Stimulated activated CD4-positive, alpha-beta T cell treated with anti-CD3 and anti-CD28 coated beads, Interleukin-2, amount 100 ng/mL, for 48 hours (primary cell): Measurements from ENCODE around the gene SBSN.

Experiments used
- DNase-seq, 2 donors: peaks; one replicate each; pipeline ENCODE4 v3.0.0-alpha.2; 2020

SBSN gene

GRCh38 chr19:35553385-35554000, 25.4 kb upstream of the SBSN start:
- no peak for DNase-seq

- DNase-seq = no peak
These were observed 24.6 kb upstream of the SBSN start for GRCh38 chr19:35552534-35553384.

DNA sequence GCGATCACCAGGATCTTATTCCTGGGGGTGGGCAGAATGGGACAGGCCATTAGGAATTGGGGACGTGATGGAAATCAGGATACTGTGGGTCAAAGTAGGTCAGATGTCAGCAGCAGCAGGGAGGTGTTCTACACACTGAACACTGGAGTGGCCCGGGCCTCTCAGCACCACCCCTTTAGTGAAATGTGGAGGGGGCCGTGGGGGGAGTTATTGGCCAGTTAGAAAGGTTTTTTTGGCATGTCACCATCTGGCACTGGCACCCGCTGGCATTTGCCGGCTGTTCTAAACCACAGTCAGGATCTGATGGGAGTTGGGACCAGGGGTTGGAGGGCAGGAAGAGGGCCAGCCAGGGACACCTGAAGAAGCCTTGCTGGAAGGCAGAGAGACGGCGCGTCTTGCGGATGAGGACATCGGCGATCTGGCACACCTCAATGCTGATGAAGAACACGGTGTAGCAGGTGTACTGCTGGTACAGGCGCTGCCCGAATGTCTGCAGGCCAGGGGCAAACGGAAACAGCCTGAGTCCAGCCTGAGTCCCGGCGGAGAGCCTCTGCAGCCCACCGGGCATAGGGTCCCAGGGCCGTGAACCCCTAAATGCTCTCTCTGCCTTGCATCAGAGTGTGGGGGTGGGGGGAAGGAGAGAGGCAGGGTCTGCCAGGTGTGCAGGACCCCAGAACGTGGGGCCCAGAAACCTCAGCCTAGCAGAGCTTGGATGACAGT, 23.1 kb upstream of the SBSN start:
- no peak for DNase-seq

DNA sequence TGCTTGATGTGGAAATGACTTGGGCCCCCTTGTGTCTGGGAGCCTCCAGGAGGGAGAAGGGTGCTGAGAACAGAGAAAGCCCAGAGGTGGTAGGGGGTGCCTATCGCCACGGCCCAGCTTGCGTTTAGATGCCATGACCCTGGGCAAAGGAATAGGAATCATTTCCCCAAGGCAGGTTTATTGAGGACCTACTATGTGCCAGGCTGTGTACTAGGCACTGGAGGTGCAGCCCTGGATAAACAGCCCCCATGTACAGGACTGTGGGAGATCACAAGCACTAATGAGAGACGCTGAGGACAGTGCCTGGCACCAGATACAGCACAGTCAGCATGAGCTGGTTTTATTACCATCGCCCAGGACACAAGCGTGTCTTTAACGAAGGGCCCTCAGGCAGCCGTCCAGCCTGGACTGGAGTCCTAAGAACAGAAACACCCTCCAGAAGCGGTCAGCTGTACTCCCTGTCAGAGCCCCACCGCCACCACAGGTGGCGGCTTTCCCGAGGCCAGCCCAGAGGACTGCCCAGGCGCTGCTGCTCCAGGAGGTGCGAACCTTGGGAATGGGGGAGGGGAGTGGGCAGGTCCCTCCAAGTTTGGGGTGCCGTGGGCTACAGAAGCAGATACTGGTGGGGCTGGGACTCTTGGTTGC, 21.9 kb upstream of the SBSN start:
- no peak for DNase-seq

DNA sequence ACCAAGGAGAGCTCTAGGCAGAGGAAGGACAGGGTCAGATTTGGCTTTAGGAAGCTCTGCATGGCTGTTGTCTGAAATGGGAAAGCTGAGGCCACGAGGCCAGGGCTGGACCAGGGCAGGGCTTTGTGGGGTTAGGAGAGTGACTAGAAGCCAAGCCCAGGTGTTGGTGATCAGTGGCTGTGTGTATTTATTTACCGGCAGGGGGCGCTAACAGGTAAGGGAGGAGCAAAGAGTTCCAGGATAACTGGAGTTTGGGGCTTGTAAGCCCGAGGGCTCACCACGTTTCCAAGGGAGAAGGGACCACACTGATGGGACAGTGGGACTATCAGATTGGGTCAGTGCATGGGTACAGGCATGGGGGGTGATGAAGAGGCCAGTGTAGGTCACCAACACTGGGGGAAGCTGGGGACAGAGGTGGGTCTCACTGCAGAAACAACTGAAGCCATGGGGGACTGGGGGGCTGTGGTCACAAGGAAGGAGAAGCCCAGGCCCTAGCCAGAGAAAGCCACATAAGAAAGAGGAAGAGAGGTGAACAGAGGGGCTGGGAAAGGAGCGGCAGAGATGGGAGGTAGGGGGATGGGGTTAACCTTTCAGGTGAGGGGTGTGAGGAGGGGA, 21.2 kb upstream of the SBSN start:
- DNase-seq = peak; percentile 49 to 54

GRCh38 chr19:35546532-35546931, 18.4 kb upstream of the SBSN start:
- DNase-seq = no peak

GRCh38 chr19:35545855-35546381, 17.8 kb upstream of the SBSN start:
- peak; percentile 59 to 60 for DNase-seq

GRCh38 chr19:35545001-35545854, 17.1 kb upstream of the SBSN start, which contains the start of gene TMEM147:
Gene TMEM147 (plus strand): TSS chr19:35545626. CDS start chr19:35545740, 114 bp downstream.
- peak; percentile 79 to 85 for DNase-seq

DNA sequence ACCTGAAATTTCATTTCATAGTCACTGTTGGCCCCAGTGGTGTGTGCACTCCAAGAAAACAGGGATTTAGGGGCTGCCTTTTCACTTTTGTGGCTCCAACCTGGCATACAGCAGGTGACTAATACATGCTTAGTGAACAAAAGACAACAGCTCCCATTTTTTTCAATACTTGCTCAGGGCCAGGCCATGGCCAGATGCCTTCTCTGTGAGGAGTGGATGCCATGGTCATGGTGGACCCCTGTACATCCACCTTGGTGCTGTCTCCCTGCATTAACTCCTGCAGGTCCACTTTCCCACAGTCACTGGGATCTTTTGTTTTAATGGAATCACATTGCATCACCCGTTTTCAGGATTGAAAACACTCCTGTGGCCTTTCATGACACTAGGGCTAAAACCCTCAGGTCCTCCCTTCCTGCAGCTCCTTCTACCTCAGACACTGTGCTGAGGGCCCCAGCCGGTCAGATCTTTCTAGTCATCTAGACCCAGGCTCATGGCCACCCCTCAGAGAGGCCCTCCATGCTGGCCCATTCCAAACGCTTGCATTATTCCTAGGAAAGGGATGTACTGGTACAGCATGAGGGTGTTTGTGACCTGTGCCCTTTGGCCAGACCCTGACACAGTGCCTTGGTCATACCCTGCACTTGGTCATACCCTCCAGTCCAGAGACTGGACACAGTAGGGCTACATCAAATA, 16.1 kb upstream of the SBSN start:
- DNase-seq = no peak

DNA sequence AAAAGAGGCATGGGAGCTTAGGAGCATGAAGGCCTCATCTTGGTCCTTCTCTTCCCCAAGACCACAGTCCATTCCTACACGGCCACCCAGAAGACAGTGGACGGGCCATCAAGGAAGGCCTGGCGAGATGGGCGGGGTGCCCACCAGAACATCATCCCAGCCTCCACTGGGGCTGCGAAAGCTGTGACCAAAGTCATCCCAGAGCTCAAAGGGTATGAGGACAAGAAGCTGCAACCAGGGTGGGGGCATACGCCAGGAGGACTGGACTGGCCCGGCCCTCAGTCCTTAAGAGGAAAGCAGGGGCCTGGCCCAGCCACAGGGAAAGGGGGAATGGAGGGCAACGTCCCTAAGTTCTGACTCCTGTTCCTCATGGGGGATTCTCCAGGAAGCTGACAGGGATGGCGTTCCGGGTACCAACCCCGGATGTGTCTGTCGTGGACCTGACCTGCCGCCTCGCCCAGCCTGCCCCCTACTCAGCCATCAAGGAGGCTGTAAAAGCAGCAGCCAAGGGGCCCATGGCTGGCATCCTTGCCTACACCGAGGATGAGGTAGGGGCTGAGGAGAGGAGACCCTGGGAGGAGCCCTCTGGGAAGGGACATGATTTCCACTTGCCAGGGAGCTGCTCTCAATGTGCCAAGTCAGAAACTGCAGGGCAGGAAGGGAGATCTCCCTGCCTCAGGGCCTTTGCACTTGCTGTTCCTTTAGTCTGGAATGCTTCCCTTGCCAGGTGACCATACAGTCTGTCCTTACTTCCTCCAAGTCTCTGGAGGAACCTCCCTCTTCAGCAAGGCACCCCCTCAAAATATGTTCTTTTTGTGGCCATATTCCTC, 15.4 kb upstream of the SBSN start:
- no peak for DNase-seq

GRCh38 chr19:35542209-35542608, 14.1 kb upstream of the SBSN start:
- no peak for DNase-seq

- no peak for DNase-seq
These were observed 12.3 kb upstream of the SBSN start for GRCh38 chr19:35540356-35540927.

- DNase-seq = no peak
These were observed 11.7 kb upstream of the SBSN start for GRCh38 chr19:35539850-35540249.

GRCh38 chr19:35539314-35539713, 11.2 kb upstream of the SBSN start:
- DNase-seq = no peak

DNA sequence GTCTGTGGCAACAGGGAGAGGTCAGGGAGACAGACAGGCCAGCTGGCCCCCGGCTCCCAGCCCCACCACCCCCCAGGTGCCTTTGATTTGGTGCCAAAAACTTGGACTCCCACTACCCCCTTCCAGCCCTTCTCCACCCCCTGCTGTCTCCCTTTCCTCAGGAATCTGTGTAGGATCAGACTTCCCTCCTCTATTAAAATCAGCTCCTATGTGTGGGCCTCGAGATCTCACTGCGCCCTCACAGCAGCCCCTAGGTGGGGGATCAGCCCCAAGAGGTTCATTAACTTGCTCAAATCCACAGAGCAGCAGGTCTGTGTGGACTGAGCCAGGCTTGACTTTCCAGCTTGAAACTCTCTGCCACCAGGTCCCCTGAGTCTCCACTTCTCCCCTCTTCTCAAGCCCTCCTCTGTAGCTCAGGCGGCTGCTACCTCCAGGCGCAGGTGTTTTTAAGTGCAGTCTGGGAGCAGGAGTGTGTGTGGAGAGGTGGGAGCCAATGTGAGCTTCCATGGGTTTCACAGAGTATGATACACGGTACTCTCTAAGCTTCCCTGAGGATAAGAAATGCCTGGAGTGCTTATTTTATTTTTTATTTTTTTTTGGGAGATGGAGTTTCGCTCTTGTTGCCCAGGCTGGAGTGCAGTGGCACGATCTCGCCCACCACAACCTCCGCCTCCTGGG, 6.8 kb upstream of the SBSN start:
- DNase-seq = no peak

- DNase-seq = peak in 1 of 2 donors; percentile 29
These were observed 5.8 kb upstream of the SBSN start for GRCh38 chr19:35533822-35534392.

DNA sequence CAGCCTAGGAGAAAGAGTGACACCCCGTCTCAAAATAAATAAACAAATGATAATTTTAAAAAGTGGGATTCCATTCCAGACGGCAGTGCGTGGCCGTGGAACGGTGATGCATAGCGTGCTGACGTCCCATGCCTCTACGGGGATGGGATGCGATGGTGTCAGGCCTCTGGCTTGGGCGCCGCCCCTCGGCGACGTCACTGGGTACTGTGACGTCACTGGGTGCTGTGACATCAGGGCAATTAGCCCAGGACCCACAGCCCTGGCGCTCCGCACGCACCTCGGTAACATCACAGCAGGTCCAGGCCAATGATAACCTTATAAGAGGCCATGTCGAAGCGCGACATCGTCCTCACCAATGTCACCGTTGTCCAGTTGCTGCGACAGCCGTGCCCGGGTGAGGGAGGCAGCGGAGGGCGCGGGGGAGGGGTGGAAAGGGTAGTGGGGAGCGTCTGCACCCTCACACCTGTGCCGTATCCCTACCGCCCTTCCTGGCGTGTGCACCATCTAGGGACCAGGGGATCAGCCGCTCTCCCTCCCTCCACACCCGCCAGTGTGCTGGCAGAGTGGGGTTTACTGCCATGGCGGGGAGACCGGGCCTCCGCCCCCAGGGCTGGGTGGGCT, 5.2 kb upstream of the SBSN start, which contains the start of gene GAPDHS:
Gene GAPDHS, plus strand, starts transcription at position 256 of the 621 bp plus-strand sequence. Its CDS starts 72 bp downstream, at position 328.
- DNase-seq = no peak

GRCh38 chr19:35531291-35531690, 3.2 kb upstream of the SBSN start:
- DNase-seq = no peak
